ENCODE measurements around the gene RHBDL3. TPM values are rescaled to one million over a fixed set of nuclear protein-coding genes. Genes with fewer than 3 reads are reported as not detected.

The RHBDL3 gene
- total RNA-seq, 1 donor from 2014 or later, result 4.4 TPM

- Mint-ChIP-seq H3K4me1 (ENCODE audit: unreplicated experiment) (peaks cover 7% of the 10 kb centered on the region), H3K4me3 (no peak overlapping the region), H3K27me3 (no peaks in the 10 kb centered on the region), H3K27ac (no peak overlapping the region), H3K9me3 (no peaks in the 10 kb centered on the region), H3K36me3 (no peaks in the 10 kb centered on the region)
- DNase-seq (ENCODE audit: extremely low spot score, unreplicated experiment), result no peak
- TF ChIP-seq CTCF (conservative IDR thresholded peaks at IDR 0.05), result no peak
Observed at GRCh38 chr17:32235588-32235987, 30.0 kb upstream of the RHBDL3 start.

- Mint-ChIP-seq H3K4me1 (ENCODE audit: unreplicated experiment) (peaks cover 15% of the 10 kb centered on the region), H3K36me3 (no peaks in the 10 kb centered on the region)
Observed at GRCh38 chr17:32239456-32239855, 26.2 kb upstream of the RHBDL3 start.

GRCh38 chr17:32240750-32241149 lies 24.9 kb upstream of the RHBDL3 start:
- H3K4me3 Mint-ChIP-seq, result no peak overlapping the region
- no peak for TF ChIP-seq CTCF (conservative IDR thresholded peaks at IDR 0.05)
- DNase-seq (ENCODE audit: extremely low spot score, unreplicated experiment), result no peak
- H3K4me1 Mint-ChIP-seq (ENCODE audit: unreplicated experiment), result peaks cover 15% of the 10 kb centered on the region
- no peaks in the 10 kb centered on the region for H3K36me3 Mint-ChIP-seq
- no peaks in the 10 kb centered on the region for H3K27me3 Mint-ChIP-seq
- no peak overlapping the region for H3K27ac Mint-ChIP-seq
- H3K9me3 Mint-ChIP-seq, result no peaks in the 10 kb centered on the region

More at GRCh38 chr17:32239456-32239855, 26.2 kb upstream of the RHBDL3 start:
- Mint-ChIP-seq H3K27me3 (no peaks in the 10 kb centered on the region), H3K4me3 (no peak overlapping the region), H3K9me3 (no peaks in the 10 kb centered on the region), H3K27ac (no peak overlapping the region)
- DNase-seq (ENCODE audit: extremely low spot score, unreplicated experiment), result no peak
- TF ChIP-seq CTCF (conservative IDR thresholded peaks at IDR 0.05), result no peak

GRCh38 chr17:32241640-32242039 lies 24.0 kb upstream of the RHBDL3 start:
- Mint-ChIP-seq H3K27me3 (no peaks in the 10 kb centered on the region), H3K9me3 (no peaks in the 10 kb centered on the region), H3K4me1 (ENCODE audit: unreplicated experiment) (peaks cover 15% of the 10 kb centered on the region), H3K4me3 (no peak overlapping the region), H3K36me3 (no peaks in the 10 kb centered on the region), H3K27ac (no peak overlapping the region)
- no peak for TF ChIP-seq CTCF (conservative IDR thresholded peaks at IDR 0.05)
- no peak for DNase-seq (ENCODE audit: extremely low spot score, unreplicated experiment)

GRCh38 chr17:32249475-32249874 lies 16.2 kb upstream of the RHBDL3 start:
- no peak overlapping the region for H3K4me3 Mint-ChIP-seq
- no peaks in the 10 kb centered on the region for H3K36me3 Mint-ChIP-seq
- no peak for DNase-seq (ENCODE audit: extremely low spot score, unreplicated experiment)
- H3K4me1 Mint-ChIP-seq (ENCODE audit: unreplicated experiment), result no peaks in the 10 kb centered on the region
- no peak for TF ChIP-seq CTCF (conservative IDR thresholded peaks at IDR 0.05)
- no peak overlapping the region for H3K27ac Mint-ChIP-seq
- peaks cover 10% of the 10 kb centered on the region for H3K27me3 Mint-ChIP-seq
- H3K9me3 Mint-ChIP-seq, result no peaks in the 10 kb centered on the region

GRCh38 chr17:32253117-32253611 lies 12.5 kb upstream of the RHBDL3 start:
- Mint-ChIP-seq H3K27ac (no peak overlapping the region), H3K4me1 (ENCODE audit: unreplicated experiment) (peaks cover 2% of the 10 kb centered on the region), H3K9me3 (no peaks in the 10 kb centered on the region), H3K27me3 (peaks cover 14% of the 10 kb centered on the region), H3K36me3 (no peaks in the 10 kb centered on the region), H3K4me3 (no peak overlapping the region)
- DNase-seq (ENCODE audit: extremely low spot score, unreplicated experiment), result no peak
- TF ChIP-seq CTCF (conservative IDR thresholded peaks at IDR 0.05), result peak; percentile 98
